ENCODE measurements around the gene TMEM98. TPM values are rescaled to one million over a fixed set of nuclear protein-coding genes. Genes with fewer than 3 reads are reported as not detected.

Gene TMEM98
- total and polyA plus RNA-seq, 9 of the 15 experiments (the other 6 are each of a cell fraction or from before 2014, with no cell fraction given): 33.5 to 164 (median 84.7) TPM

DNA sequence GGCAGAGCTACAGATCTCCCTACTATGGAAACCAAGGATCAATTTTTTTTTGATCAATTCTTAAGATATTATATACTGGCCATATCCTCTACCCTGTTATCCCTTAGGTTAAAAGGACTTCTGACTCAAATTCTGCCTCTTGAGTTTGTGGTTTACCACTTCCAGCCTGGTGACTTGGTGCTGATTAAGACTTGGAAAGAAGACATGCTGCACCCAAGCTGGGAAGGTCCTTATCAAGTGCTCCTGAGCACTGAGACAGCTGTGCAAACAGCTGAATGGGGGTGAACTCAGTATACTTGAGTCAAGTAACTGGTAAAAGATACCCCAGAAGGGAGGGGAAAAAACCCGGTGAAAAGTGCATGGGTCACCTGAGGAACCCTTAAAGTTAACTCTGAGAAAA lies 43.2 kb downstream of the TMEM98 start (continued):
- TF ChIP-seq TCFL5 (CRISPR knock-in tag; conservative IDR thresholded peaks at IDR 0.05): no peak
- TF ChIP-seq AFF1 (IDR thresholded peaks at IDR 0.05; ENCODE audit: low read depth in 1 of 2, partially characterized antibody in 2 of 2): no peak
- peak in 1 of 2 experiments; percentile 74; a peak in 2 of 4 replicates for TF ChIP-seq TBL1XR1 (IDR thresholded peaks at IDR 0.05; ENCODE audit: low read length in 2 of 2)
- TF ChIP-seq TBP (optimal IDR thresholded peaks at IDR 0.05; ENCODE audit: low read depth, low read length): no peak
- no peak for TF ChIP-seq ZNF717 (CRISPR knock-in tag; IDR thresholded peaks at IDR 0.05)
- no peak for TF ChIP-seq HDAC8 (tag; IDR thresholded peaks at IDR 0.05)
- TF ChIP-seq ETV6 (IDR thresholded peaks at IDR 0.05; ENCODE audit: borderline replicate concordance in 1 of 2, low read depth in 2 of 2, low read length in 1 of 2): no peak
- no peak for TF ChIP-seq ETV6 (CRISPR knock-in tag; IDR thresholded peaks at IDR 0.05; ENCODE audit: borderline replicate concordance)
- no peak for TF ChIP-seq RFX1 (IDR thresholded peaks at IDR 0.05)
- no peak for TF ChIP-seq ZNF165 (CRISPR knock-in tag; IDR thresholded peaks at IDR 0.05; ENCODE audit: borderline replicate concordance)
- TF ChIP-seq PRDM10 (IDR thresholded peaks at IDR 0.05; ENCODE audit: partially characterized antibody): no peak
- 0 out of 2 replicates have a peak, but pooled peaks have one; percentile 22 for TF ChIP-seq CREM (IDR thresholded peaks at IDR 0.05; ENCODE audit: low read depth)
- no peak for TF ChIP-seq SP2 (IDR thresholded peaks at IDR 0.05; ENCODE audit: extremely low read depth, low read depth, low read length, poor library complexity, severe bottlenecking)
- TF ChIP-seq, protein P1, sequence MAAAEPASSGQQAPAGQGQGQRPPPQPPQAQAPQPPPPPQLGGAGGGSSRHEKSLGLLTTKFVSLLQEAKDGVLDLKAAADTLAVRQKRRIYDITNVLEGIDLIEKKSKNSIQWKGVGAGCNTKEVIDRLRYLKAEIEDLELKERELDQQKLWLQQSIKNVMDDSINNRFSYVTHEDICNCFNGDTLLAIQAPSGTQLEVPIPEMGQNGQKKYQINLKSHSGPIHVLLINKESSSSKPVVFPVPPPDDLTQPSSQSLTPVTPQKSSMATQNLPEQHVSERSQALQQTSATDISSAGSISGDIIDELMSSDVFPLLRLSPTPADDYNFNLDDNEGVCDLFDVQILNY (CRISPR knock-in tag; IDR thresholded peaks at IDR 0.05): no peak
- TF ChIP-seq MAFK (IDR thresholded peaks at IDR 0.05; ENCODE audit: low read length): no peak
- TF ChIP-seq NBN (IDR thresholded peaks at IDR 0.05; ENCODE audit: low read depth): peak; percentile 59; the same call in 1 of the 2 replicates
- no peak for TF ChIP-seq KAT7 (CRISPR knock-in tag; IDR thresholded peaks at IDR 0.05; ENCODE audit: borderline replicate concordance)
- 0 out of 2 replicates have a peak, but pooled peaks have one; percentile 33 for TF ChIP-seq SMAD4 (CRISPR knock-in tag; conservative IDR thresholded peaks at IDR 0.05)
- no peak for TF ChIP-seq NRF1 (conservative IDR thresholded peaks at IDR 0.05 in 1 of 2, IDR thresholded peaks at IDR 0.05 in 1 of 2)
- no peak for TF ChIP-seq ZNF143 (CRISPR knock-in tag; IDR thresholded peaks at IDR 0.05)

Measured in K562 (cell line).